Measurements from ENCODE around the gene MSS51.

MSS51 gene

GRCh38 chr10:73433538-73433867 lies at the start of gene MSS51:
MSS51 (minus strand) TSS chr10:73433561; CDS start chr10:73428284, 5,277 bp downstream.
- no peak for DNase-seq (ENCODE audit: low spot score)

GRCh38 chr10:73480158-73480557 lies 46.8 kb upstream of the MSS51 start:
- DNase-seq (ENCODE audit: low spot score), result no peak

DNA sequence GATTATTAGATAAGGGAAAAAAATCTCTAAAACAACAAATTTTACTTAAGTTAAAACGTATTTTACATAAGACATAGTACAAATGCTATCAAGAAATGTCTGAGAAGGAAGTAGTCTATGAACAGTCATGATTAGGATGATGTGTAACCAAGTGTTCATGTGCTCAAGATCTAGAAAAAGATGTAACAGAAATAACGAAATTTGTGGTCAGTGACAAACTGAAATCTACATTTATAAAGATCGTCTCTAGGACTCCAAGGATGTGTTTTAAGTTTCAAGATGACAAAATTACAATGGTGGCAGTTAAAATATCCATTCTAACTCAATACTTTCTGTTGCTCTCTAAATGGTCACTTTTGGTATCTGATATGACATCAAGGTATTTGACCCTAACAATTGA lies 45.3 kb upstream of the MSS51 start:
- DNase-seq (ENCODE audit: low spot score), result no peak

GRCh38 chr10:73471226-73471625 lies 37.9 kb upstream of the MSS51 start:
- no peak for DNase-seq (ENCODE audit: low spot score)

DNA sequence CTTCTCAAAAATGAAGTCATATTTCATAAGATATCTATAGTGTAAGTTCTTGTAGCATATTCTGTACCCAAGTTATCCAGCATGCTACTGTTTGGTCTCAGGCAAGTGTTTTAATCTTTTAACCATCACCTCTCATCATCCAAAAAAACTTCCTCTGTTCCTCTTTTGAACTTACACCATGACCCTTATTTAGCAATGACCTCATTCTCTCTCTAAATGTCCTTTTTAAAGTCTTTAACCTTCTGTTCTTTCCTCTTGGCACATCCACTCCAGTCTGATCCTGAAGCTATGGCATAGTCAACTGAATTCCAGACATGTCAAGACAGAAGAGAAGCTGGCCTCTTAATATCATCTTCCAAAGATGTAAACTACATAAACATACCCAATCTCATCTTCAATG lies 36.2 kb upstream of the MSS51 start:
- no peak for DNase-seq (ENCODE audit: low spot score)

- no peak for DNase-seq (ENCODE audit: low spot score)
Measured at GRCh38 chr10:73467206-73467605, 33.8 kb upstream of the MSS51 start.

GRCh38 chr10:73465978-73466726 lies 32.8 kb upstream of the MSS51 start:
- DNase-seq (ENCODE audit: low spot score), result no peak

GRCh38 chr10:73460897-73461296 lies 27.5 kb upstream of the MSS51 start:
- no peak for DNase-seq (ENCODE audit: low spot score)

DNA sequence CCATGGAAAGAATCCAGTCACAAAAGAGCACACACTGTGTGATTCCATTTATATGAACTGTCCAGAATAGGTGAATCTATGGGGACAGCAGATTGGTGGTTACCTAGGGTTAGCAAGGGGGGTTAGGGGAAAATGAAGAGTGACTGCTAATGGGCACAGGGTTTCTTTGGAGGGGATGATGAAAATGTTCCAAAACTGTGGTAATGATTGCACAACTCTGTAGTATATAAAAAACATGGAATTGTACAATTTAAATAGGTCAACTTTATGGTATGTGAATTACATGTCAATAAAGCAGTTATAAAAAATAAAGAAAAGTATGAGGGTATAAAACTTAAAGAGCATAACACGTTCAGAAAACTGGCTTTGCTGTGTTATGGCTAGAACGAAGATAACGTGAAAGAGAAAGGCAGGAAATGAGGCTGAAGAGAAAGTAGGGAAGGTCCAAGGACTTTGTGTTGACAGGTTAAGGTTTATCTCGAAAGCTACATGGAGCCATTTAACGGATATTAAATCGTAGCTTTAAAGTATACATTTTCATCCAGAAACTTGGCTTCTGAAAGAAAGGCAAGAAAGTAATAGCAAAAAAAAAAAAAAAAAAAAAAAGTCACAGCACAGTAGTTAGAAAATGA lies 26.4 kb upstream of the MSS51 start:
- DNase-seq (ENCODE audit: low spot score), result no peak

- DNase-seq (ENCODE audit: low spot score), result no peak
Measured at GRCh38 chr10:73456187-73456890, 23.0 kb upstream of the MSS51 start.

- no peak for DNase-seq (ENCODE audit: low spot score)
Measured at GRCh38 chr10:73449113-73449512, 15.8 kb upstream of the MSS51 start.

GRCh38 chr10:73448384-73448783 lies 15.0 kb upstream of the MSS51 start:
- DNase-seq (ENCODE audit: low spot score), result no peak

DNA sequence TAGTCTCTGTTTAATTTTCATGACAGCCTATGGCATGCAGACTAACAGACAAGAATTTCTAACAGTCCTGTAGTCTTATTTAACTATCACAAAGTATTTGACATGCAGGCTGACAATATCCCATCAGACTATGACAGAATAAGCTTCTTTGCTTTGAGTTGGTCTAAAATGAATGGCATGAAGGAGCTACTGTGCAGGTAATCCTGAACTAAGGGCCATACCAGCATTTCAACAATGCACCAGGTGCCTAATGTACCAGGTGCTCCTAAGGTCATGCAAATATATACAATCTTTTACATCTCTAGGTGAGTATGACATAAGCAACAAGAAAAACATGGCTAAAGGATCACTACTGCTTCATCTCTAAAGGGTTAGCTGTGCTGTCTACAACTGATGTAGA lies 13.6 kb upstream of the MSS51 start:
- DNase-seq (ENCODE audit: low spot score), result no peak

DNA sequence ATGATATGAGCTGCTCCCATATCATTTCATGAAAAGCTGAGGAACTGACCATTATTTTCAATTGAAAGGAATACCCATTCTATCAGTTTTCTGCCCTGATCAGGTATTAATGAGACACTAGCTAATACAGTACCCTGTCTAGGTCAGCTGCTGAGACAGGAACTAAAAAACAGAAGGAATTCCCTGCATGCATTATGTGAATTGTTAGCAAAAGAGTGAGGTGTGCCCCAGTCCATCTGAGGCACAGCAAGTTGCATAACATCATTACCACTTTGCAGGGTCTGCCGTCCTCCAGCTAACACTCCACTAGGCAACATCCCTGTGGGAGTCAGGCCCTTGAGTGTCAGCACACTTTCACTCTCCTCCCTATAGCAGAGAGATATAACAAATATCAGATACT lies 11.1 kb upstream of the MSS51 start:
- DNase-seq (ENCODE audit: low spot score), result no peak

DNA sequence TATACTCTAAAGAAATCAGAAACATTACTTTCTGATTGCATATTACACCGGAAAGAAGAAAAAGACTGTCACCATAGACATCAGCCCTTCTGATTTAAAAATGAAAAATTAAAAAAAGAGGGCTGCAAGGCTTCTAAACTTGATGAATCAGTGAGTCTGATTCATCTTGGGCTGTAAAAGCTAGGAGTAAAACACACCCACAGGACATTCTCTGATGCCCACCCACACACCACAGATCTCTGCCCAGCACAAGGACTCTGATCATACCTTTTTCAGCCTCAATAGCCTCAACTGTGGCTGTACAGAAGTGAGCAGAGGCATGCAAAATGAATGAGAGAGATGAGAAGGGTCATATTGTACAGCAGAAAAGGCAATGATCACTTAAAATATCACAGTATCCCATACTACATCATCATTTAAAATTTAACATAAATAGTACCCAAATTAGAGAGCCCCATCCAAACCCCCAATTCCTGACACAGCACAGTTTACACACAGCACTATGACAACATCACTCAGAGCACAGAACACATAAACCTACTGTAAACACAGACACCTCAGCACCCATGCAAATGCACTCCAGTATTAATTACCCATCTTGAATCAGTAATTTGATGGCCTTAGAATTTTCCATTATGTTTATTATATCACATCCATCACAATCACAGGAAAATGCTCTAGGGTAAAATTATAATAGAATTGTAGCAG lies 6.4 kb upstream of the MSS51 start:
- no peak for DNase-seq (ENCODE audit: low spot score)

DNA sequence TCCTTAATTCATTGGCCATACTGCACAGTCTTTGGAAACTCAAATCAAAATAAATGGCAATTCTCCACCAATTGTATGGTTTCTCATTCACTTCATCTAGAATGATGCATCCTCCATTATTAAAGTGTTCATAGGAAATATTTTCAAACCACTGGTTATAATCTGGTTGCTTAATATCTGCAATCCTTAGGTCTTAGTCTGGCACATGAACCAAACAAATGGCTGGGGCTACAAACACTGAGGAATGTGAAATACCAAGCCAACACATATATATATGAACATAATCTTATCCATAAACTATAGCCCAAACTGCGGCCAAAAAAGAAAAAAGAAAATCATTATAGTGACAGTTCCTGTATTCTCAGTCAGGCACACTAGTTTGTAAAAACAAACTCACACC lies 5.7 kb upstream of the MSS51 start:
- DNase-seq (ENCODE audit: low spot score), result no peak

DNA sequence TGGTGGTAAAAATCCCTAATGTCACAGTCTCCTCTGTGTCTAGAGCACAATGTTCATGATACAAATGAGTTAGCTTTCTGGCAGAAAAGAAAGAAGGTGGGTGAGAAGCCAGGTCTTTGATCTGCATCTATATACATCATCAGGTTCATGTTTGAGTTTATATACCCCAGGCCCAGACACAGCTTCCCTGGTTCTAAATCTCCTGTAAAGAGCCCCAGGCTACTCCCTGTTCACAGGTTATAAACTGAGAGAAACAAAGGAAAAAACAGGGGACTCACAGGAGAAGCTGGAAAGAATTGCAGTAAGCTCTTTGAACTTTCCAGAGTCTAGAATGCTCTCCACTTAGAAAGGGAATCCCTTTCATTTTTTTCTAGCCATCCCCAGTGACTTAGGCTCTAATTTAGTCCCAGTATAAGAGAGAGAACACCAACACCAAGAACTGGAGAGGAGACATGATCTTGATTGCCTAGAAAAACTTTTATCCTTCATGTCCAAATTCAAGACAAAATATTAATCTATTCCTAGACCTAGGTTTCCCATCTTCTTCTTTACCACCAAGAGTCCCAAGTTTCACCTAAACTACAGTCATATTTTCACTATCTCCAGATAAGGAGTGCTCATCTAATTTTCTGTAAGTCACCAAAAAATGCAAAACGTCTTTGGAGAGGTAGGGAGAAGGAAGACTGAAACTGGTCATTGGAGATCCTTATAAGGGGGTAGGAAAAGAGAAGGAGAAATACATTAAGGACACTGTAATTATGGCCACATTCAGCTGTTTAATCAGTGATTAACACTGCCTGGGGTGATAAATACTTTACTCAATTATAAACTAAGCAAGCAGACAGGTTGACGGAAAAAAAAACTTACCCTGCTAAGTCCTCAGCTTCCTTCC lies 469 bp downstream of the MSS51 start:
- DNase-seq (ENCODE audit: low spot score), result no peak

DNA sequence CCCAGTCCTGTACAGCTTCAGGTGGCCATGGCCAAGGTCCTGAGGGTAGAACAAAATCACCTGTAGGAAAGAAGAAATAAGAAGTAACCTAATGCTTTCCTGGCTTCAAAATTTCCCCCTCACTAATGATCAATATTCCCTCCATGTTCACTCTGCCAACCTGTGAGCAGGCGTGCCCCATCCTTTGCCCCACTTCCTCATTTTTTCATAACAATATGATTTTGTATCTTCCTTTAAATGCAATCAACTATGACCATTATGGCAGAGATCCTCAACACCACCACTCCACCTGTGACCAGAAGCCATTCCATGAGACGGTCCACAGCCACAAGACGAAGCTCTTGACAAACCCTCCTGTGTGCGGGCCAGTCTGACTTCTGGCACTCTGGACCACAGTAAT lies 7.0 kb downstream of the MSS51 start:
- no peak for DNase-seq (ENCODE audit: low spot score)

GRCh38 chr10:73424478-73424877 lies 8.9 kb downstream of the MSS51 start:
- DNase-seq (ENCODE audit: low spot score), result no peak

GRCh38 chr10:73423309-73423708 lies 10.1 kb downstream of the MSS51 start:
- DNase-seq (ENCODE audit: low spot score), result no peak

DNA sequence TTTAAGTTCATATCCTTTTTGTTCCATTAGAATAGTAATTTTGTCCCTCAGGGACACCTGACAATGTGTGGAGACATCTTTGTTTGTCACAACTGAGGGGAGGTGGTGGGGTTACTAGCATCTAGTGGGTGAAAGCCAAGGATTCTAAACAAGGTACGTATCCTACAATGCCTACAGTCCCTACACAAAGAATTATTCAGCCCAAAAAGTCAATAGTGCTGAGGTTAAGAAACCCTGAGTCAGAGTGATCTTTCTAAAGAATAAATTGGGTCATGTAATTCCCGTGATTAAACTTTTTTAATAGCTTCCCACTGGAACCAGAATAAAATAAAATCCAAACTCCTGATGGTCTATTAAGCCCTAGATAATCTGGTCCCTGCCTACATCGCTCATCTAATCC lies 16.8 kb downstream of the MSS51 start:
- DNase-seq (ENCODE audit: low spot score), result no peak
